K562 (cell line): ENCODE data around the gene RHBDD1. TPM values are rescaled to one million over a fixed set of nuclear protein-coding genes. Genes with fewer than 3 reads are reported as not detected.

Experiments used
- ATAC-seq: fragments of 200-7000 bp; cut with Tn5 transposase; 3 replicates; pipeline ENCODE4 v1.9.1; 2020; ENCODE audit warnings: moderate library complexity
- BruUV-seq: library from RNA; stranded (reverse); fragments of 400-500 nt; replicated peaks from 2 replicates; lab custom pipeline; 2021; lab: Mats Ljungman, UMichigan
- CTCF ChIA-PET: fragments of 300-600 bp; formaldehyde crosslinking; extraction: SDS; loops from one replicate; lab custom pipeline; 2021; ENCODE audit warnings: low intra/inter-chr PET ratio; lab: Yijun Ruan, JAX
- POLR2A ChIA-PET: fragments of 300-600, 350-650 bp; sonication (Branson Sonifier 250); formaldehyde crosslinking; extraction: SDS; loops from one replicate; lab custom pipeline; 2021; ENCODE audit warnings: antibody characterized with exemption, inconsistent platforms; lab: Yijun Ruan, JAX
- DNase-seq, 4 experiments: peaks; one replicate each; pipeline versions ENCODE4 v3.0.0 to v3.0.0-alpha.2; 2011 to 2018; ENCODE audit warnings: low spot score in 3 of 4, mixed read lengths in 3 of 4; ENCODE audit errors: extremely low read depth in 1 of 4
- FAIRE-seq: peaks from 2 replicates; lab custom pipeline; 2011; peaks lifted over from hg19 to GRCh38; lab: Jason Lieb, UNC
- H2AFZ ChIP-seq: 2 replicates; pipeline ENCODE4 v1.6.0; 2011; ENCODE audit warnings: low read depth, low read length, control low read depth, inconsistent platforms
- H3K27ac ChIP-seq: fragments of 200-600 bp; 3 replicates; pipeline ENCODE4 v1.8.0; 2011; ENCODE audit warnings: low read depth, mild to moderate bottlenecking, control low read depth, inconsistent platforms, low read length, moderate library complexity, mixed read lengths; ENCODE audit errors: extremely low read depth
- H3K27me3 ChIP-seq, 2 experiments: fragments of 300-600 bp in 1 of 2; 2 replicates in 1 of 2; 3 replicates in 1 of 2; pipeline versions ENCODE4 v1.6.0 to v1.8.0; 2011; ENCODE audit warnings: inconsistent platforms in 2 of 2, low read length in 2 of 2, mild to moderate bottlenecking in 1 of 2, mixed read lengths in 1 of 2, moderate library complexity in 1 of 2; ENCODE audit not compliant: control insufficient read depth in 2 of 2, insufficient read depth in 2 of 2
- H3K36me3 ChIP-seq: fragments of 300-600 bp; 3 replicates; pipeline ENCODE4 v1.8.0; 2011; ENCODE audit warnings: mild to moderate bottlenecking, low read length, inconsistent platforms; ENCODE audit not compliant: control insufficient read depth, insufficient read depth
- H3K4me1 ChIP-seq, 2 experiments: fragments of 200-600 bp in 1 of 2; replicated peaks in 1 of 2; 2 replicates in 1 of 2; 3 replicates in 1 of 2; pipeline versions ENCODE4 v1.5.1 to v1.8.0; 2011; ENCODE audit warnings: inconsistent platforms in 2 of 2, low read length in 2 of 2, mild to moderate bottlenecking in 1 of 2, mixed read lengths in 1 of 2, moderate library complexity in 1 of 2; ENCODE audit not compliant: control insufficient read depth in 2 of 2, insufficient read depth in 2 of 2
- H3K4me2 ChIP-seq: 2 replicates; pipeline ENCODE4 v1.6.1; 2011; ENCODE audit warnings: low read length, control low read depth, inconsistent platforms, mixed read lengths; ENCODE audit not compliant: insufficient read depth
- H3K4me3 ChIP-seq: fragments of 200-600 bp; sonication (generic), shearing (Covaris generic); 2 replicates; pipeline ENCODE4 v1.5.1; 2016; ENCODE audit warnings: control low read depth, inconsistent platforms
- H3K79me2 ChIP-seq: fragments of 200-600 bp; 3 replicates; pipeline ENCODE4 v1.8.0; 2011; ENCODE audit warnings: low read length, inconsistent platforms; ENCODE audit not compliant: control insufficient read depth, insufficient read depth
- H3K9ac ChIP-seq, 2 experiments: 2 replicates each; pipeline versions ENCODE4 v1.6.0 to v1.6.1; 2011; ENCODE audit warnings: low read depth in 2 of 2, low read length in 2 of 2, control low read depth in 1 of 2, inconsistent platforms in 1 of 2, mild to moderate bottlenecking in 1 of 2, mixed read lengths in 1 of 2; ENCODE audit not compliant: insufficient read depth in 1 of 2
- H3K9me1 ChIP-seq: one replicate; pipeline ENCODE4 v1.6.0; 2011; ENCODE audit warnings: inconsistent platforms, mild to moderate bottlenecking, low read length, moderate library complexity; ENCODE audit not compliant: control insufficient read depth, insufficient read depth
- H3K9me3 ChIP-seq: replicated peaks from 2 replicates; pipeline ENCODE4 v1.5.1; 2011; ENCODE audit warnings: low read depth, low read length, inconsistent platforms; ENCODE audit not compliant: control insufficient read depth, insufficient read depth
- H4K20me1 ChIP-seq: replicated peaks from 2 replicates; pipeline ENCODE4 v1.6.1; 2011; ENCODE audit warnings: low read length, inconsistent platforms, mixed read lengths; ENCODE audit not compliant: control insufficient read depth, insufficient read depth
- CREB3 ChIP-seq: fragments of 450-650 bp; conservative IDR thresholded peaks from 2 replicates; pipeline ENCODE4 v1.6.1; 2016; ENCODE audit warnings: missing genetic modification characterization, low read depth, mild to moderate bottlenecking, missing compliant biosample characterization, moderate library complexity
- FOXK1 ChIP-seq: sonication (generic); formaldehyde crosslinking; IDR thresholded peaks from 2 replicates; pipeline ENCODE4 v1.8.0; 2022; ENCODE audit warnings: missing genetic modification reagents, mild to moderate bottlenecking, borderline replicate concordance
- NFIC ChIP-seq: fragments of 450-650 bp; IDR thresholded peaks from 2 replicates; pipeline ENCODE4 v1.6.1; 2017; ENCODE audit warnings: mild to moderate bottlenecking, inconsistent platforms
- STAG1 ChIP-seq: sonication (generic); formaldehyde crosslinking; IDR thresholded peaks from 2 replicates; pipeline ENCODE4 v1.5.0; 2020; ENCODE audit warnings: missing genetic modification reagents, borderline replicate concordance
- ZNF134 ChIP-seq: fragments of 250-450 bp; sonication (Bioruptor Pico); conservative IDR thresholded peaks from 2 replicates; pipeline ENCODE4 v1.4.0; 2020
- ZNF589 ChIP-seq: fragments of 200-800 bp; sonication (Bioruptor generic); IDR thresholded peaks from 2 replicates; pipeline ENCODE4 v1.6.1; 2016; ENCODE audit warnings: low read depth, missing genetic modification characterization, missing compliant biosample characterization
- WGBS: fragments of 100-300 bp; shearing (Covaris generic); methylation state at CpG from one replicate; pipeline ENCODE4 v1.1.6; 2016; ENCODE audit warnings: low coverage, mixed read lengths; ENCODE audit not compliant: insufficient coverage; ENCODE audit errors: missing lambda C conversion rate; 5-methylcytosine and 5-hydroxymethylcytosine counted together
- in situ Hi-C: fragments of 300-500 bp; cut with MboI; formaldehyde crosslinking; loops from 4 replicates; pipeline ENCODE4 v1.15.0; 2018; ENCODE audit warnings: inconsistent platforms, mixed read lengths
- intact Hi-C: fragments of 100-400 bp; cut with micrococcal nuclease; formaldehyde crosslinking; loops from 2 replicates; pipeline ENCODE4 v1.14.2; 2022
- polyA plus RNA-seq, 8 experiments: library from polyadenylated mRNA; depleted of rRNA in 4 of 8; stranded (reverse) in 5 of 8; unstranded in 3 of 8; fragments of >200 nt; fragmentation: Nextera tagmentation in 2 of 8; fragmentation: Illumina TruSeq in 1 of 8; extraction: Ambion mirVana in 2 of 8; extraction: Trizol in 1 of 8; gene quantifications; 2 replicates each; pipeline versions ENCODE4 v1.2.1 to v1.2.3, GENCODE V29; 2011 to 2014; ENCODE audit warnings: inconsistent platforms in 1 of 8, missing spikeins in 1 of 8
- total RNA-seq, 7 experiments: library from RNA; depleted of rRNA in 6 of 7; stranded (reverse); fragments of >200 nt in 6 of 7; fragmentation: Illumina TruSeq in 2 of 7; extraction: Trizol in 2 of 7; gene quantifications; 2 replicates each; pipeline versions ENCODE4 v1.2.1 to v1.2.3, GENCODE V29; 2011 to 2021; ENCODE audit warnings: low replicate concordance in 1 of 7
- TF ChIP-seq, protein P1 (sequence below): fragments of 150-350 bp; IDR thresholded peaks from 2 replicates; pipeline ENCODE4 v1.6.1; 2014; ENCODE audit warnings: low read depth, mild to moderate bottlenecking, low read length, borderline replicate concordance

RHBDD1 gene
- total and polyA plus RNA-seq, 9 of the 15 experiments (the other 6 are each of a cell fraction or from before 2014, with no cell fraction given): 4.8 to 34.8 (median 15.6) TPM

DNA sequence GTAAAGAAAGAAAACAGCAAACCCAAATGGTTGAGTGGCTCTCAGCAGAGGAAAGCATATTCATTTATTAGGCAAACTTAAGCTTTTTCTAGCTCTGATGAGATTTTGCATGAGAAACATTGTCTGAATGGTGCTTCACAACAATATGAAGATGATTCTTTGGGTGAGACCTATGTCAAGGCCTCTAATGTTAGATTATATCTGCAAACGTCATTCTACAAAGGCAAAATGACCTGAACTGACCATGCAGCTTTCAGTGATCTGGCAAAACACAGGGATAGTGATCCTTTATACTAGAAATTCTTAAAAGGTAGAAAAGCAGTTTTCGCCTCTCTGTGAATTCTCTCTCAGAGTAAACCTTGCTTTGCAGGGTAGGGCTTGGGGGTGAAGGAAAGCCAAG is 11.7 kb downstream of the RHBDD1 start (continued):
- TF ChIP-seq CREB3 (tag) (0 out of 2 replicates have a peak, but pooled peaks have one; percentile 37), STAG1 (no peak)

DNA sequence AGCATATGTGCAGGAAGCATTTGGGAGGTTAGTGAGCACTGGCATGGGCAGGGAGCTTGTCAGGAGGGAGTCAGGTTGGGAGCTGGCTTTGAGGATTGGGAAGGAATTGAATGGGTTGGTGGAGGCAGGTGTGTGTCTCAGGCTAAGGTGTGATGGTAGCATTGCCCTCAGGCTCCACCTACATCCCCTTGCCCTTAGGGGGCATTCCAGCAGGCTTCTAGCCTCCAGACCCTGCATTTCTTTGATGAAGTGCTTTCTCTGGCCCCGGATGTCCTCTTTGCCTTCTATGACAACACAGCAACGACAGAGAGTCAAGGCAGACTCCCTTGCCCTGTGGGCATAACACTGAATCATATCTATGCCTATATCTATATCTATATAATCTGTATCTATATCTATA is 13.5 kb downstream of the RHBDD1 start:
- no peak for ATAC-seq
- no peak overlapping the region for H2AFZ ChIP-seq
- CTCF ChIA-PET: no interaction called here

More for the DNA sequence above, 13.5 kb downstream of the RHBDD1 start:
- H3K4me2 ChIP-seq: no peak overlapping the region
- in situ Hi-C loops (no loop called here), intact Hi-C loops (no loop called here)
- peaks cover 3 to 7% of the 10 kb centered on the region in 2 experiments; a peak in 3 of 5 replicates for H3K4me1 ChIP-seq
- H3K79me2 ChIP-seq: peaks cover 31% of the 10 kb centered on the region
- no peak overlapping the region for H3K4me3 ChIP-seq
- H3K27me3 ChIP-seq: no peaks in the 10 kb centered on the region
- no TSS peak for BruUV-seq
- H3K27ac ChIP-seq: no peak overlapping the region
- DNase-seq: no peak
- H3K36me3 ChIP-seq: peaks cover 2% of the 10 kb centered on the region; the same call in 2 of the 3 replicates
- POLR2A ChIA-PET: interaction anchor here (2.5 to 4.1 kb wide), 3 partner anchors 10 to 14 kb away, joined by 6 to 16 read pairs (median 8); partner anchors contain the start of gene RHBDD1
- peaks cover 3% of the 10 kb centered on the region for H3K9me1 ChIP-seq
- H3K9me3 ChIP-seq: no peaks in the 10 kb centered on the region
- H3K9ac ChIP-seq: no peak overlapping the region
- FAIRE-seq: no peak
- TF ChIP-seq ZNF589: no peak
- TF ChIP-seq FOXK1 (CRISPR knock-in tag): no peak
- TF ChIP-seq, protein P1, sequence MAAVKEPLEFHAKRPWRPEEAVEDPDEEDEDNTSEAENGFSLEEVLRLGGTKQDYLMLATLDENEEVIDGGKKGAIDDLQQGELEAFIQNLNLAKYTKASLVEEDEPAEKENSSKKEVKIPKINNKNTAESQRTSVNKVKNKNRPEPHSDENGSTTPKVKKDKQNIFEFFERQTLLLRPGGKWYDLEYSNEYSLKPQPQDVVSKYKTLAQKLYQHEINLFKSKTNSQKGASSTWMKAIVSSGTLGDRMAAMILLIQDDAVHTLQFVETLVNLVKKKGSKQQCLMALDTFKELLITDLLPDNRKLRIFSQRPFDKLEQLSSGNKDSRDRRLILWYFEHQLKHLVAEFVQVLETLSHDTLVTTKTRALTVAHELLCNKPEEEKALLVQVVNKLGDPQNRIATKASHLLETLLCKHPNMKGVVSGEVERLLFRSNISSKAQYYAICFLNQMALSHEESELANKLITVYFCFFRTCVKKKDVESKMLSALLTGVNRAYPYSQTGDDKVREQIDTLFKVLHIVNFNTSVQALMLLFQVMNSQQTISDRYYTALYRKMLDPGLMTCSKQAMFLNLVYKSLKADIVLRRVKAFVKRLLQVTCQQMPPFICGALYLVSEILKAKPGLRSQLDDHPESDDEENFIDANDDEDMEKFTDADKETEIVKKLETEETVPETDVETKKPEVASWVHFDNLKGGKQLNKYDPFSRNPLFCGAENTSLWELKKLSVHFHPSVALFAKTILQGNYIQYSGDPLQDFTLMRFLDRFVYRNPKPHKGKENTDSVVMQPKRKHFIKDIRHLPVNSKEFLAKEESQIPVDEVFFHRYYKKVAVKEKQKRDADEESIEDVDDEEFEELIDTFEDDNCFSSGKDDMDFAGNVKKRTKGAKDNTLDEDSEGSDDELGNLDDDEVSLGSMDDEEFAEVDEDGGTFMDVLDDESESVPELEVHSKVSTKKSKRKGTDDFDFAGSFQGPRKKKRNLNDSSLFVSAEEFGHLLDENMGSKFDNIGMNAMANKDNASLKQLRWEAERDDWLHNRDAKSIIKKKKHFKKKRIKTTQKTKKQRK: no peak
- no peak for TF ChIP-seq NFIC
- TF ChIP-seq ZNF134 (CRISPR knock-in tag): no peak
- WGBS: 89% methylated on average over 1 of the region's 2 CpGs
- H4K20me1 ChIP-seq: no peaks in the 10 kb centered on the region; the same call in 1 of the 2 replicates
